H1 (cell line): ENCODE measurements around the gene RAB3GAP1. TPM values are rescaled to one million over a fixed set of nuclear protein-coding genes. Genes with fewer than 3 reads are reported as not detected.

ENCODE experiments used
- CTCF ChIA-PET: fragments of 300-600 bp; sonication (Branson Sonifier 250); formaldehyde crosslinking; loops from one replicate; lab custom pipeline; 2021; ENCODE audit not compliant: partially characterized antibody; lab: Charles Lee
- POLR2A ChIA-PET: fragments of 300-600 bp; sonication (Branson Sonifier 250); formaldehyde crosslinking; loops from one replicate; lab custom pipeline; 2021; ENCODE audit warnings: inconsistent platforms; ENCODE audit not compliant: partially characterized antibody; lab: Charles Lee
- DNase-seq, 2 experiments: peaks; one replicate each; pipeline versions ENCODE4 v3.0.0 to v3.0.0-alpha.2; 2010 to 2022; ENCODE audit warnings: low spot score in 2 of 2, low read depth in 1 of 2, mixed read lengths in 1 of 2
- FAIRE-seq: peaks from 2 replicates; lab custom pipeline; 2011; peaks lifted over from hg19 to GRCh38; lab: Jason Lieb, UNC
- H2AFZ ChIP-seq: 2 replicates; pipeline ENCODE4 v1.8.1; 2012; ENCODE audit warnings: low read length, inconsistent platforms
- H2AK5ac ChIP-seq: 2 replicates; pipeline ENCODE4 v1.6.1; 2013; ENCODE audit warnings: low read depth, low read length
- H2BK120ac ChIP-seq: replicated peaks from 2 replicates; pipeline ENCODE3; 2013; ENCODE audit warnings: low read depth, low read length, inconsistent platforms
- H2BK12ac ChIP-seq: 2 replicates; pipeline ENCODE4 v1.6.1; 2013; ENCODE audit warnings: low read depth, low read length
- H2BK15ac ChIP-seq: 2 replicates; pipeline ENCODE4 v1.6.1; 2013; ENCODE audit warnings: low read length
- H2BK20ac ChIP-seq: 2 replicates; pipeline ENCODE4 v1.6.1; 2013; ENCODE audit warnings: low read length
- H2BK5ac ChIP-seq: 2 replicates; pipeline ENCODE4 v1.6.1; 2013; ENCODE audit warnings: low read depth, low read length
- H3K14ac ChIP-seq: 2 replicates; pipeline ENCODE4 v1.6.1; 2013; ENCODE audit warnings: inconsistent platforms; ENCODE audit not compliant: insufficient read length
- H3K18ac ChIP-seq: 2 replicates; pipeline ENCODE4 v1.6.1; 2013; ENCODE audit warnings: low read length; ENCODE audit errors: extremely low read depth
- H3K23ac ChIP-seq: 2 replicates; pipeline ENCODE4 v1.6.1; 2013; ENCODE audit warnings: inconsistent platforms; ENCODE audit not compliant: insufficient read length
- H3K23me2 ChIP-seq: 2 replicates; pipeline ENCODE4 v1.6.1; 2013; ENCODE audit warnings: low read depth, low read length
- H3K27ac ChIP-seq: 2 replicates; pipeline ENCODE4 v1.6.1; 2011; ENCODE audit warnings: low read depth, low read length, inconsistent platforms
- H3K27me3 ChIP-seq, 4 experiments: replicated peaks in 1 of 4; 1 replicate in 1 of 4; 2 replicates in 3 of 4; pipeline versions ENCODE4 v1.6.1 to v1.8.1; 2011 to 2013; ENCODE audit warnings: low read length in 3 of 4, mild to moderate bottlenecking in 3 of 4, inconsistent platforms in 2 of 4, mixed read lengths in 2 of 4, moderate library complexity in 1 of 4; ENCODE audit not compliant: control insufficient read depth in 3 of 4, insufficient read depth in 3 of 4; ENCODE audit errors: extremely low read depth in 1 of 4
- H3K36me3 ChIP-seq, 4 experiments: 2 replicates each; pipeline versions ENCODE4 v1.6.1 to v1.8.1; 2011 to 2013; ENCODE audit warnings: mild to moderate bottlenecking in 4 of 4, low read length in 3 of 4, moderate library complexity in 2 of 4, control low read depth in 1 of 4, inconsistent platforms in 1 of 4; ENCODE audit not compliant: insufficient read depth in 4 of 4, control insufficient read depth in 2 of 4
- H3K4ac ChIP-seq: replicated peaks from 2 replicates; pipeline ENCODE3; 2013; ENCODE audit warnings: low read length, low read depth, mixed read lengths, inconsistent platforms; ENCODE audit not compliant: insufficient read length
- H3K4me1 ChIP-seq, 4 experiments: replicated peaks in 1 of 4; 1 replicate in 1 of 4; 2 replicates in 3 of 4; pipeline versions ENCODE4 v1.6.1 to v1.8.1; 2011 to 2013; ENCODE audit warnings: low read length in 3 of 4, inconsistent platforms in 2 of 4, mixed read lengths in 1 of 4; ENCODE audit not compliant: insufficient read depth in 4 of 4, control insufficient read depth in 3 of 4
- H3K4me2 ChIP-seq, 2 experiments: 2 replicates each; pipeline versions ENCODE4 v1.6.1 to v1.8.1; 2011 to 2013; ENCODE audit warnings: low read depth in 2 of 2, low read length in 2 of 2, control low read depth in 1 of 2, inconsistent platforms in 1 of 2, mild to moderate bottlenecking in 1 of 2; ENCODE audit not compliant: insufficient read depth in 1 of 2
- H3K4me3 ChIP-seq, 4 experiments: fragments of 200-600, 300-600 bp in 1 of 4; sonication (generic), shearing (Covaris generic), sonication (Bioruptor Twin) in 1 of 4; 2 replicates each; pipeline versions ENCODE4 v1.5.1 to v1.8.1; 2011 to 2016; ENCODE audit warnings: low read length in 4 of 4, low read depth in 3 of 4, control low read depth in 2 of 4, inconsistent platforms in 2 of 4, mild to moderate bottlenecking in 2 of 4, mixed read lengths in 1 of 4, moderate library complexity in 1 of 4; ENCODE audit not compliant: insufficient read depth in 2 of 4; ENCODE audit errors: extremely low read depth in 1 of 4
- H3K56ac ChIP-seq: replicated peaks from 2 replicates; pipeline ENCODE3; 2013; ENCODE audit warnings: low read depth, mild to moderate bottlenecking, mixed read lengths, low read length, inconsistent platforms; ENCODE audit not compliant: insufficient read length
- H3K79me1 ChIP-seq: 2 replicates; pipeline ENCODE4 v1.6.1; 2013; ENCODE audit warnings: low read depth, low read length, control low read depth
- H3K79me2 ChIP-seq, 2 experiments: 2 replicates each; pipeline versions ENCODE4 v1.6.1 to v1.8.1; 2012 to 2013; ENCODE audit warnings: low read length in 2 of 2, mild to moderate bottlenecking in 2 of 2, inconsistent platforms in 1 of 2; ENCODE audit not compliant: insufficient read depth in 2 of 2, control insufficient read depth in 1 of 2
- H3K9ac ChIP-seq, 4 experiments: replicated peaks in 1 of 4; 1 replicate in 1 of 4; 2 replicates in 3 of 4; pipeline versions ENCODE4 v1.6.1 to v1.8.1; 2011 to 2013; ENCODE audit warnings: low read depth in 3 of 4, low read length in 3 of 4, control low read depth in 2 of 4, mild to moderate bottlenecking in 2 of 4, moderate library complexity in 2 of 4, inconsistent platforms in 1 of 4; ENCODE audit errors: extremely low read depth in 1 of 4
- H3K9me3 ChIP-seq, 2 experiments: 2 replicates each; pipeline versions ENCODE4 v1.6.1 to v1.8.1; 2012 to 2013; ENCODE audit warnings: mild to moderate bottlenecking in 2 of 2, moderate library complexity in 2 of 2, control low read depth in 1 of 2, inconsistent platforms in 1 of 2, low read depth in 1 of 2, low read length in 1 of 2, mixed read lengths in 1 of 2; ENCODE audit not compliant: insufficient read depth in 2 of 2
- H4K20me1 ChIP-seq, 2 experiments: replicated peaks in 1 of 2; 2 replicates each; pipeline versions ENCODE3 to v1.8.1; 2011 to 2013; ENCODE audit warnings: inconsistent platforms in 2 of 2, low read length in 2 of 2, mild to moderate bottlenecking in 1 of 2; ENCODE audit not compliant: insufficient read depth in 2 of 2, control insufficient read depth in 1 of 2
- H4K5ac ChIP-seq: 2 replicates; pipeline ENCODE4 v1.6.1; 2013; ENCODE audit warnings: low read length, low read depth, mixed read lengths, inconsistent platforms; ENCODE audit not compliant: insufficient read length
- H4K8ac ChIP-seq: 2 replicates; pipeline ENCODE4 v1.8.0; 2013; ENCODE audit warnings: mild to moderate bottlenecking, moderate library complexity, low read length, inconsistent platforms; ENCODE audit not compliant: insufficient read depth; ENCODE audit errors: extremely low read depth
- H4K91ac ChIP-seq: replicated peaks from 2 replicates; pipeline ENCODE3; 2013; ENCODE audit warnings: low read length, mixed read lengths, inconsistent platforms; ENCODE audit not compliant: insufficient read length
- ASH2L ChIP-seq: fragments of 200-600, 300-600 bp; sonication (generic); IDR thresholded peaks from one replicate; pipeline ENCODE4 v1.7.1; 2017; ENCODE audit warnings: low read length
- BACH1 ChIP-seq: IDR thresholded peaks from 2 replicates; pipeline ENCODE4 v1.6.1; 2012; ENCODE audit warnings: low read length, improper control_type of control experiment
- BCL11A ChIP-seq, 2 experiments: IDR thresholded peaks; one replicate each; pipeline ENCODE4 v1.6.1; 2011; ENCODE audit warnings: low read depth in 2 of 2, low read length in 2 of 2, mild to moderate bottlenecking in 2 of 2
- BRCA1 ChIP-seq: IDR thresholded peaks from 2 replicates; pipeline ENCODE4 v1.6.1; 2012; ENCODE audit warnings: low read depth, low read length, improper control_type of control experiment
- CBX8 ChIP-seq: fragments of 300-800, 300-1000 bp; sonication (generic); IDR thresholded peaks from 2 replicates; pipeline ENCODE4 v1.7.1; 2016; ENCODE audit warnings: low read depth, low read length, borderline replicate concordance
- GTF2F1 ChIP-seq: IDR thresholded peaks from 2 replicates; pipeline ENCODE4 v1.6.1; 2012; ENCODE audit warnings: low read depth, low read length, improper control_type of control experiment, borderline replicate concordance
- HDAC6 ChIP-seq: IDR thresholded peaks from one replicate; pipeline ENCODE4 v1.7.1; 2012; ENCODE audit warnings: low read depth, mild to moderate bottlenecking, inconsistent platforms, low read length, moderate library complexity
- JUN ChIP-seq: IDR thresholded peaks from 2 replicates; pipeline ENCODE4 v1.6.1; 2011; ENCODE audit warnings: low read depth, mild to moderate bottlenecking, improper control_type of control experiment, low read length
- KDM4A ChIP-seq: IDR thresholded peaks from one replicate; pipeline ENCODE4 v1.7.1; 2012; ENCODE audit warnings: low read depth, mild to moderate bottlenecking, moderate library complexity, low read length, inconsistent platforms; ENCODE audit not compliant: severe bottlenecking
- MAFK ChIP-seq: IDR thresholded peaks from 2 replicates; pipeline ENCODE4 v1.6.1; 2012; ENCODE audit warnings: low read depth, mild to moderate bottlenecking, improper control_type of control experiment, low read length
- TAF1 ChIP-seq: IDR thresholded peaks from 2 replicates; pipeline ENCODE4 v1.6.1; 2011; ENCODE audit warnings: mild to moderate bottlenecking, low read depth, low read length
- TEAD4 ChIP-seq: IDR thresholded peaks from 2 replicates; pipeline ENCODE4 v1.6.1; 2012; ENCODE audit warnings: low read depth, low read length, inconsistent platforms, mixed read lengths
- WGBS, 2 experiments: shearing (Covaris generic) in 1 of 2; methylation state at CpG; one replicate each; pipeline versions ENCODE4 v1.1.6 to v1.1.7; 2013 to 2015; ENCODE audit warnings: low lambda C conversion rate in 2 of 2, mixed read lengths in 2 of 2, inconsistent platforms in 1 of 2, low coverage in 1 of 2, missing lambda C conversion rate in 1 of 2; ENCODE audit not compliant: insufficient replicate concordance in 2 of 2, insufficient coverage in 1 of 2, insufficient read length in 1 of 2; ENCODE audit errors: extremely low coverage in 1 of 2, missing lambda C conversion rate in 1 of 2; 5-methylcytosine and 5-hydroxymethylcytosine counted together
- polyA plus RNA-seq, 7 experiments: library from polyadenylated mRNA; depleted of rRNA in 3 of 7; stranded (reverse) in 5 of 7; unstranded in 2 of 7; fragments of >200 nt in 5 of 7; fragments of 200-250 nt in 2 of 7; gene quantifications; 1 replicate in 5 of 7; 2 replicates in 1 of 7; 4 replicates in 1 of 7; pipeline versions ENCODE4 v1.2.1 to v1.2.3, GENCODE V29; 2011 to 2013; ENCODE audit warnings: missing spikeins in 2 of 7, mixed read lengths in 2 of 7
- total RNA-seq: library from RNA; stranded (reverse); fragmentation: NEBNext Ultra II Directional; extraction: Animal tissue kit (Norgen Biotek cat#: 25700); gene quantifications from 2 replicates; pipeline ENCODE4 v1.2.1, GENCODE V29; 2021
- TF ChIP-seq, protein P1 (sequence below): IDR thresholded peaks from 2 replicates; pipeline ENCODE4 v1.6.1; 2012; ENCODE audit warnings: inconsistent platforms
- TF ChIP-seq, protein P2 (sequence below): IDR thresholded peaks from 2 replicates; pipeline ENCODE4 v1.6.1; 2011; ENCODE audit warnings: low read length, improper control_type of control experiment

The RAB3GAP1 gene
- total and polyA plus RNA-seq, 2 of the 8 experiments (the other 6 are each of a cell fraction or from before 2014, with no cell fraction given): 9.8 to 28.6 TPM

DNA sequence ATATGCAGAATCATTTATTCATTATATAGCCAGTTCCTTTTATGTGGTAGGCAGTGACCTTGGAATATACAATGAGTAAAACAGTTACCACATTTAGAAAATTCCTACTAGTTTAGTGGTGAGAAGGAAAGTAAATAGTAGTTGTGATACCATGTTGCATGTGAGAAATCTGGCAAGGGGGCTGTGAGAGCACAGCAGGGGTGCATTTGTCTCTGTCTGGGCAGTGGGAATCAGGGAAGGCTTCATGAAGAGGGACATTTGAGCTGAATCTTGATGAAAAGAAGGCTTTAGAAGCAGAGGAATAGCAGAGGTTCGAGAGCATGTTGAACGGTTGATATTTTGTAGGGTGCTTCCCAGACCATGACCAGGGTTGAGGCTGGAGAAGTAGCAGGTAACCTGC lies 78.7 kb downstream of the RAB3GAP1 start:
- 94% methylated on average over 2 of the region's 2 CpGs; no CpG with 5 or more reads in 1 of the 2 experiments for WGBS, 2 experiments
- TF ChIP-seq, protein P1, sequence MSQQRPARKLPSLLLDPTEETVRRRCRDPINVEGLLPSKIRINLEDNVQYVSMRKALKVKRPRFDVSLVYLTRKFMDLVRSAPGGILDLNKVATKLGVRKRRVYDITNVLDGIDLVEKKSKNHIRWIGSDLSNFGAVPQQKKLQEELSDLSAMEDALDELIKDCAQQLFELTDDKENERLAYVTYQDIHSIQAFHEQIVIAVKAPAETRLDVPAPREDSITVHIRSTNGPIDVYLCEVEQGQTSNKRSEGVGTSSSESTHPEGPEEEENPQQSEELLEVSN: no peak
- no peak for TF ChIP-seq TAF1
- TF ChIP-seq, protein P2, sequence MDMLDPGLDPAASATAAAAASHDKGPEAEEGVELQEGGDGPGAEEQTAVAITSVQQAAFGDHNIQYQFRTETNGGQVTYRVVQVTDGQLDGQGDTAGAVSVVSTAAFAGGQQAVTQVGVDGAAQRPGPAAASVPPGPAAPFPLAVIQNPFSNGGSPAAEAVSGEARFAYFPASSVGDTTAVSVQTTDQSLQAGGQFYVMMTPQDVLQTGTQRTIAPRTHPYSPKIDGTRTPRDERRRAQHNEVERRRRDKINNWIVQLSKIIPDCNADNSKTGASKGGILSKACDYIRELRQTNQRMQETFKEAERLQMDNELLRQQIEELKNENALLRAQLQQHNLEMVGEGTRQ: no peak
- no peak for TF ChIP-seq MAFK
- TF ChIP-seq BACH1: no peak
- TF ChIP-seq TEAD4: no peak
- no peak for TF ChIP-seq ASH2L
- no peak for TF ChIP-seq JUN
- no peak for TF ChIP-seq GTF2F1
- TF ChIP-seq KDM4A: no peak
- no peak for TF ChIP-seq BCL11A (IDR thresholded peaks at IDR 0.05; ENCODE audit: low read depth in 2 of 2, low read length in 2 of 2)
- TF ChIP-seq CBX8: no peak
- no peak for TF ChIP-seq HDAC6
- no peak for TF ChIP-seq BRCA1

More for the DNA sequence above, 78.7 kb downstream of the RAB3GAP1 start:
- H3K79me2 ChIP-seq: no peaks in the 10 kb centered on the region
- H3K4me3 ChIP-seq: no peak overlapping the region
- no peak overlapping the region for H3K56ac ChIP-seq
- no peaks in the 10 kb centered on the region for H3K27me3 ChIP-seq
- DNase-seq: no peak
- no peaks in the 10 kb centered on the region for H3K23me2 ChIP-seq
- no peak overlapping the region for H4K8ac ChIP-seq
- H3K18ac ChIP-seq: no peak overlapping the region
- no peaks in the 10 kb centered on the region for H3K9me3 ChIP-seq
- peaks cover 3 to 57% (median 15%) of the 10 kb centered on the region in 4 experiments; a peak in 7 of 8 replicates for H3K36me3 ChIP-seq
- no peak overlapping the region for H2BK120ac ChIP-seq
- H4K20me1 ChIP-seq: no peaks in the 10 kb centered on the region
- ChIA-PET CTCF (interaction anchor here (1.2 kb wide), 1 partner anchor 86 kb away, joined by 3 read pairs; no protein-coding TSS in a partner anchor), POLR2A (no interaction called here)
- no peak overlapping the region for H2AFZ ChIP-seq
- H2BK5ac ChIP-seq: no peak overlapping the region
- no peaks in the 10 kb centered on the region for H3K4me1 ChIP-seq
- no peak overlapping the region for H3K9ac ChIP-seq
- H3K23ac ChIP-seq: no peak overlapping the region
- no peak overlapping the region for H2AK5ac ChIP-seq
- no peak for FAIRE-seq
- H3K27ac ChIP-seq: no peak overlapping the region
- no peak overlapping the region for H2BK15ac ChIP-seq
- no peak overlapping the region for H3K4me2 ChIP-seq
- no peak overlapping the region for H2BK20ac ChIP-seq
- H2BK12ac ChIP-seq: no peak overlapping the region
- no peak overlapping the region for H4K91ac ChIP-seq
- H3K4ac ChIP-seq: no peak overlapping the region
- no peak overlapping the region for H4K5ac ChIP-seq
- no peak overlapping the region for H3K14ac ChIP-seq
- H3K79me1 ChIP-seq: no peaks in the 10 kb centered on the region
